ENCODE results near the gene GIGYF2.
"Not testable (repeated sequence)": the region's sequence is repeated elsewhere in the genome, so short reads cannot be mapped to it uniquely, and the experiment has no call there.

GIGYF2 gene

DNA sequence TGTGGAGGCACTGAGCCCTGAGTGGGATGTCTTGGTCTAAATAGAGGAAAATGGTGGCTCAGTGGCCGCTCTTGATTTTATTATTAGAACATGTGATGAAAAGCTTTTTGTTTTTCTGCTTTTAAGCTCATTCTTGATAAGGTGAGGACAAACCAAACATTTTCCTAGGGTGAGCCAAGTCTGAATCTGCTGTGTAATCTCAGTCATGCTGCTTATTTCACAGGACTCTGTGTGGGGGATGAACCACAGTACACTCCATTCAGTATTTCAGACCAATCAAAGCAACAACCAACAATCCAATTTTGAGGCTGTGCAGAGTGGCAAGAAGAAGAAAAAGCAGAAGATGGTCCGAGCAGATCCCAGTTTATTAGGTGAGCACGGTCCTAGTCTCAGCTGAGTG is 152.9 kb downstream of the GIGYF2 start:
- no peak overlapping the region for H3K27ac ChIP-seq
- H3K27me3 ChIP-seq = no peaks in the 10 kb centered on the region
- no peak for DNase-seq
- TF ChIP-seq, protein P1, sequence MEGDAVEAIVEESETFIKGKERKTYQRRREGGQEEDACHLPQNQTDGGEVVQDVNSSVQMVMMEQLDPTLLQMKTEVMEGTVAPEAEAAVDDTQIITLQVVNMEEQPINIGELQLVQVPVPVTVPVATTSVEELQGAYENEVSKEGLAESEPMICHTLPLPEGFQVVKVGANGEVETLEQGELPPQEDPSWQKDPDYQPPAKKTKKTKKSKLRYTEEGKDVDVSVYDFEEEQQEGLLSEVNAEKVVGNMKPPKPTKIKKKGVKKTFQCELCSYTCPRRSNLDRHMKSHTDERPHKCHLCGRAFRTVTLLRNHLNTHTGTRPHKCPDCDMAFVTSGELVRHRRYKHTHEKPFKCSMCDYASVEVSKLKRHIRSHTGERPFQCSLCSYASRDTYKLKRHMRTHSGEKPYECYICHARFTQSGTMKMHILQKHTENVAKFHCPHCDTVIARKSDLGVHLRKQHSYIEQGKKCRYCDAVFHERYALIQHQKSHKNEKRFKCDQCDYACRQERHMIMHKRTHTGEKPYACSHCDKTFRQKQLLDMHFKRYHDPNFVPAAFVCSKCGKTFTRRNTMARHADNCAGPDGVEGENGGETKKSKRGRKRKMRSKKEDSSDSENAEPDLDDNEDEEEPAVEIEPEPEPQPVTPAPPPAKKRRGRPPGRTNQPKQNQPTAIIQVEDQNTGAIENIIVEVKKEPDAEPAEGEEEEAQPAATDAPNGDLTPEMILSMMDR (IDR thresholded peaks at IDR 0.05) = no peak
- intact Hi-C loops (cut with DNase I; ENCODE audit: low total_unique reads) = loop anchor here (5.0 kb wide), 2 partner anchors 202 to 402 kb away; partner anchors contain the start of gene ATG16L1
- no peaks in the 10 kb centered on the region for H3K9me3 ChIP-seq
- peaks cover 60 to 82% (median 75%) of the 10 kb centered on the region in 3 donors for H3K36me3 ChIP-seq
- no peak overlapping the region for H3K4me3 ChIP-seq
- peaks cover 0 to 9% (median 0%) of the 10 kb centered on the region in 4 donors for H3K4me1 ChIP-seq

DNA sequence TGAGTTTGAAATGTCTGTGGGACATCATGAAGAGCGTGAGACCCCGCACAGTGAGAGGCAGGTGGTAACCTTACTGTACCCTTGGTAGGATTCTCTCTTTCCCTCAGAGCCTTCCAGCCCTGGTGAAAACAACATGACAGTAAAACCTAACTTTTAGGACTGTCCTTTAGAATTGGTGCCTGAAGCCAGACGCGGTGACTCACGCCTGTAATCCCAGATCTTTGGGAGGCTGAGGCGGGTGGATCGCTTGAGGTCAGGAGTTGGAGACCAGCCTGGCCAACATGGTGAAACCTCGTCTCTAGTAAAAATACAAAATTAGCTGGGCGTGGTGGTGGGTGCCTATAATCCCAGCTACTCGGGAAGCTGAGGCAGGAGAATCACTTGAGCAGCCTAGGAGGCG is 154.9 kb downstream of the GIGYF2 start:
- intact Hi-C loops (cut with DNase I; ENCODE audit: low total_unique reads) = loop anchor here (5.0 kb wide), 2 partner anchors 200 to 400 kb away; partner anchors contain the start of gene ATG16L1
- peaks cover 54 to 82% (median 76%) of the 10 kb centered on the region in 3 donors for H3K36me3 ChIP-seq
- H3K27ac ChIP-seq, H3K4me1 ChIP-seq, H3K4me3 ChIP-seq, DNase-seq, H3K9me3 ChIP-seq, H3K27me3 ChIP-seq: not testable (repeated sequence)

DNA sequence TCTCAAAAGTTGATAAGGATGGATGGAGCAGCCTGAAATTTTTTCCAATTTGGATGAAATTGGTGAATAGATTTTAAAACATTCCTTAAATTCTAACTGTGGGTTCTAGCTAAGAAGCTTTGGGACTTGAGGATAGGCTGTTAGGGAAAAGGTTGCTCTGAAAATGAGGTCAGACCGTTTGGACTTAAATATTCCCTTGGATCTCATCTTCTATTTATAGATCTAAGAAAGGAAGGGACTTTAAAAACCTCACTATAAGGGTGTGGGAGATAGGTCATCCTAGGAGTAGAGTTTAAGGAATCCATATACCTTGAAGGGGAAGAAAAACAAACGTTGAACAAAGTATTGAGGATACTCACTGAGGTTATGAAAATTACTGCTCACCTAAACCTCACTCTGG is 155.5 kb downstream of the GIGYF2 start:
- H3K9me3 ChIP-seq = no peaks in the 10 kb centered on the region
- peaks cover 54 to 82% (median 76%) of the 10 kb centered on the region in 3 donors for H3K36me3 ChIP-seq
- no peak overlapping the region for H3K4me3 ChIP-seq
- H3K27me3 ChIP-seq = no peaks in the 10 kb centered on the region
- H3K27ac ChIP-seq = no peak overlapping the region
- TF ChIP-seq, protein P1 (IDR thresholded peaks at IDR 0.05) = no peak
- H3K4me1 ChIP-seq = peaks cover 0 to 9% (median 0%) of the 10 kb centered on the region in 4 donors
- intact Hi-C loops (cut with DNase I; ENCODE audit: low total_unique reads) = loop anchor here (5.0 kb wide), 2 partner anchors 200 to 400 kb away; partner anchors contain the start of gene ATG16L1
- DNase-seq = no peak

DNA sequence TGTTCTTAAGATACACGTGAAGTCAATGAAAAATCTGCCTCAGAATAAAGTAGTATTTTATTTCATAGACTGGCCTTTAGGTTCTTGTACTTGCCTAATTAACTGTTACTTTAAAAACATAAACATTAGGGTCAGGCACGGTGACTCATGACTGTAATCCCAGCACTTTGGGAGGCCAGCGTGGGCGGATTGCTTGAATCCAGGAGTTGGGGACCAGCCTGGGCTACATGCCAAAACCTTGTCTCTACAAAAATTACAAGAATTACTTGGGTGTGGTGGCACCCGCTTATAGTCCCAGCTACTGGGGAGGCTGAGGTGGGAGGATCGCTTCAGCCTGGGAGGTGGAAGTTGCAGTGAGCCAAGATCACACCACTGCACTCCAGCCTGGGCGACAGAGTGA is 157.0 kb downstream of the GIGYF2 start:
- intact Hi-C loops (cut with DNase I; ENCODE audit: low total_unique reads) = loop anchor here (5.0 kb wide), 2 partner anchors 198 to 398 kb away; partner anchors contain the start of gene ATG16L1

DNA sequence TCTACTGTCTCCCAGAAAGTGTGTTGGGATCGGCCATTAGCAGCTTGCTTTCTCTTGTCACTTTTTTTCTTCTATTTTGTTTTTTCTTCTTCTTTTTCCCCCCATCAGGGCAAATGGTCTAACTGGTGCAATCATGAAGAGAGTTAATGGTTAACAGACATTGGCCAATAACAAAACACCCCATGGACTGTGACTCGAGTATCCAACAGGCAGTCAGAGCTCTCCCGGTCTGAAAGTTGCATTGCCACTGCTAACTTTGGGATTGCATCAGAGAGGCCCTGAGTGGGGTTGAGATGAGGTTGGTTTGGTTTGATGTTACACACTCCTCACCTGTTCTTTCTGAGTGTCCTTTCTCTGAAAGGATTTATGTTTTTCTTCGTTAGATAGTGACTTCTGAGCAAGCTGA is 160.0 kb downstream of the GIGYF2 start:
- Histone ChIP-seq H3K36me3 (peaks cover 44 to 72% (median 53%) of the 10 kb centered on the region in 3 donors), H3K4me3 (no peak overlapping the region), H3K4me1 (peaks cover 0 to 9% (median 0%) of the 10 kb centered on the region in 4 donors), H3K27me3 (no peaks in the 10 kb centered on the region), H3K9me3 (no peaks in the 10 kb centered on the region), H3K27ac (no peak overlapping the region)
- TF ChIP-seq, protein P1 (IDR thresholded peaks at IDR 0.05) = no peak
- no peak for DNase-seq
- intact Hi-C loops (cut with DNase I; ENCODE audit: low total_unique reads) = no loop called here

More for the DNA sequence above, 157.0 kb downstream of the GIGYF2 start:
- no peak for DNase-seq
- H3K4me1 ChIP-seq = peaks cover 0 to 9% (median 0%) of the 10 kb centered on the region in 4 donors
- H3K9me3 ChIP-seq = no peaks in the 10 kb centered on the region
- H3K27ac ChIP-seq = no peak overlapping the region
- H3K4me3 ChIP-seq = no peak overlapping the region
- H3K36me3 ChIP-seq = peaks cover 55 to 82% (median 76%) of the 10 kb centered on the region in 3 donors
- TF ChIP-seq, protein P1 (IDR thresholded peaks at IDR 0.05) = no peak
- H3K27me3 ChIP-seq = no peaks in the 10 kb centered on the region

DNA sequence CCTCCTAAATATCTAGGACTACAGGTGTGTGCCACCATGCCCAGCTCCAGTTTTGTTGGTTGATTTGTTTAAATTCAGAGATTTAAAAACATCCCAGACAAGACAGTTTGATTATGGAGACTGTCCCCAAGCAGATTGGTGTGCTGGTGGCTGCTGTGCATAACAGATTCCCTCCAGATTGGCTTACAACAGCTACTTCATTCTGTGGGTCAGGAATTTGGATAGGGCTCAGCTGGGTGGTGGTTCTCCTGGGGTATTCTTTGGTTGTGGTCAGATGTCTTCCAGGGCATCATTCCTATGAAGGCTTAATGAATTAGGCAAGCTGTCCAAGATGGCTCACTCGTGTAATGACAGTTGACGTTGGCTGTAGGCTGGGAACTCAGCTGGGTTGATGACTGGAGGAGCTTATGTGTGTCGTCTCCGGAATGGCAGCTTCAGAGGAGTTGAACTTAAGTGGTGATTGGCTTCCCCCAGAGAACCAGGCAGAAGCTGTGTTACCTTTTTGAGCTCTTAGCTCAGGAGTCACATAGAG is 162.3 kb downstream of the GIGYF2 start:
- Histone ChIP-seq H3K9me3 (no peaks in the 10 kb centered on the region), H3K36me3 (peaks cover 44 to 69% (median 49%) of the 10 kb centered on the region in 3 donors), H3K4me3 (no peak overlapping the region), H3K27ac (no peak overlapping the region), H3K4me1 (no peaks in the 10 kb centered on the region), H3K27me3 (no peaks in the 10 kb centered on the region)
- DNase-seq = no peak
- intact Hi-C loops (cut with DNase I; ENCODE audit: low total_unique reads) = no loop called here
- TF ChIP-seq, protein P1 (IDR thresholded peaks at IDR 0.05) = no peak
